HG03342 (cell line): ENCODE results near the gene UMAD1.

Experiments used
- ATAC-seq: cut with Tn5 transposase; IDR thresholded peaks from one replicate; pipeline ENCODE4 v1.9.1; 2021; ENCODE audit warnings: mild to moderate bottlenecking, moderate library complexity; ENCODE audit not compliant: unreplicated experiment

Gene UMAD1

GRCh38 chr7:7869651-7870050, 229.1 kb downstream of the UMAD1 start:
- no peak for ATAC-seq

- no peak for ATAC-seq
Measured at GRCh38 chr7:7870555-7870954, 230.0 kb downstream of the UMAD1 start.

DNA sequence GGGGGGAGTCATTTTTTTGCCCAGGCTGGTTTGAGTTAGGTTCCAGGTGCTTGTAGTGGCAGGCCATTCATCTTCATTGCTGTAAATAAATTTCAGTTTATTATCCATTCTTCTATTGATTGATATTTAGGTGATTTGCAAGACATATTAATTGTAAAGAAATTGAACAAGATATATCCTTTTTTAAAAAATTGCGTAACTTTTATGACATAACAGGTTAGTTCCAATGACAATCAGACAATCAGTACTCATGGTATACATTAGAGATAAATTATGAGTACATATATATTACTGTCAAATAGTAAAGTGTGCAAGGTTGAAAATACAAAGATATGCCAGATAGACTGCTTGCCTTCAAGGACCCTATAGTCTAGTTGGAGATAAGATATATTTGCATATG, 235.9 kb downstream of the UMAD1 start:
- no peak for ATAC-seq

GRCh38 chr7:7881581-7881980, 241.0 kb downstream of the UMAD1 start:
- no peak for ATAC-seq

GRCh38 chr7:7882888-7883287, 242.3 kb downstream of the UMAD1 start:
- no peak for ATAC-seq

DNA sequence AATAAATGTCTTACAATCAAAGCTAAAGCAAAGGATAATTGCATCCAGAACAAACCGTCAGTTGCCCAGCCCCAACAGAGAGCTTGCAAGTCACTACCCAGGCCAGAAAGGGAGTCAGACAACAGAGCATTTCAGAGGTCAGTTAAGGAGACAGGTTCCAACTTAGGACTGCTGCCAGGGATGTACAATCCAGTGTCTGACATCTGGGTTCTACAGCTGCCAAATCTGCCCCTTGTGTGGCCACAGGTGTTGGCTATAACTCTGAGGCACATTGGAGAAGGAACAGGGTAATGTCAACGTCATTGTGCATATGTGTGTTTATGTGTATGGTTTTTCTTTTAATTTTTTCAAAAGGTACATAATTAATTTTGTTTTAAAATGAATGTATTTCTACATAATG, 242.8 kb downstream of the UMAD1 start:
- no peak for ATAC-seq

GRCh38 chr7:7884855-7885254, 244.3 kb downstream of the UMAD1 start:
- ATAC-seq, result no peak

DNA sequence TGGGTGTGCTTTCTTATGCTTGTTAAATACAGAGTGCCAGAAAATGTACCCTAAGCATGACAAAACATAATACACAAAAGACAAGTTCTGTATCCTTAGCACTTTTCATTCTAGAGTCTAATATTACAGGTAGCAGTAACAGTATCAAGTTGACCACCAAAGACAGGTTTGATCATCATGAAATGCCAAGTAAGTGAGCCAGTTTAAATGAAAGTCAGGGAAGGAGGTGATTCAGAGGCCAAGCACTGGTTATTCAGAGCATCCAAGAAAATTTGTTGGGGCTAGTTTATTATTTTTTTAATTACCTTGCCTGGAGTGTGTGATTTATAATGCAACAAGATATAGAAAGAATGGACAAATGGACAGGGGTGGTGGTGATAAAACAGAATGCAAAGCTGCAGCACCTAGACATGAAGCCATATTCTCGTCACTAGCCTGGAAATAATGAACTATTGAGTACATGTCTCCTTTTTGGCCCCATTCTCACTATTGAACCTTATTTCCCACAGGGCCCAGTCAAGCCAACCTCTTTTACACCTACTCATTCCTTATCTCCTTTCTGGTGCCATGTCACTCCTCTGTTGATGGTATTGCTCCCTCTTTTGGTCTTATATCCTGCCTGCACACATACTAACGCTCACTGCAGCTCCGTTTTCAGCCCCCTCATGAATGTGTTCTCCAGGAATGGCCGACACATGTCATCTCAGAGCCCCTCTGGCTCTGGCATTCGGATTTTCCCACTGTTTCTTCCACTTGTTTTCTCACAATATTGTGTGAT, 249.4 kb downstream of the UMAD1 start:
- ATAC-seq, result no peak

DNA sequence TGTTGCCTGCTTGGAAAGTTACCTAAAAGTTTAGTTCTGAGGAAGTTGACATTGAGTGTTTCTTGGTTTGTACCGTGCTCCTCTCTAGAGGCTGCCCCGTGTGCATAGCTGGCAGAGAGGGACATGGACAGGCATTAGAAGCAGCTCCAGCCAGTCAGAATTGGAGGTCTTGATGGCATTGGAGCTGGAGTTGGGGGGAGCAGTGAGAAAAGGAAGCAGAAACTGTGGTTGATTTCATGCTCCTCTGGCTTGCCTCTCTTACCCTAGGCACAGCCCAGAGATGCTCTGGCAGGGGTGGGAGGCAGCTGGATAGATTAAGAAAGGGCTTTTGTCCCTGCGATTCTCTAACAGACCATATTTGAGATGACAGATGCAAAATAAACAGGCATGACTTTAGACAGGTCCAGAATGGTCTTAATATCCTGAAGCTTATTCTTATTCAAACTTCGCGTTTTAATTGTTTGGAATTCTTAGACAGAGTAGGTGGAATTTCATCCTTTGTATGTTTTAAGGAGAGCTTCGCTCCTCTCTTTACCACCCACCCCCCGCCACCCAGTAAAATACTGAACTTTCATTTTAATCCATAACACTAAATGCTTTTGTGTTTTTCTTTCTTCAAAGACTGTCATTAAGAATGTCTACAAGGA, 254.6 kb downstream of the UMAD1 start:
- no peak for ATAC-seq

GRCh38 chr7:7895754-7896153, 255.2 kb downstream of the UMAD1 start:
- no peak for ATAC-seq

GRCh38 chr7:7897509-7897908, 257.0 kb downstream of the UMAD1 start:
- no peak for ATAC-seq

- ATAC-seq, result no peak
Measured at GRCh38 chr7:7897949-7898515, 257.5 kb downstream of the UMAD1 start.

DNA sequence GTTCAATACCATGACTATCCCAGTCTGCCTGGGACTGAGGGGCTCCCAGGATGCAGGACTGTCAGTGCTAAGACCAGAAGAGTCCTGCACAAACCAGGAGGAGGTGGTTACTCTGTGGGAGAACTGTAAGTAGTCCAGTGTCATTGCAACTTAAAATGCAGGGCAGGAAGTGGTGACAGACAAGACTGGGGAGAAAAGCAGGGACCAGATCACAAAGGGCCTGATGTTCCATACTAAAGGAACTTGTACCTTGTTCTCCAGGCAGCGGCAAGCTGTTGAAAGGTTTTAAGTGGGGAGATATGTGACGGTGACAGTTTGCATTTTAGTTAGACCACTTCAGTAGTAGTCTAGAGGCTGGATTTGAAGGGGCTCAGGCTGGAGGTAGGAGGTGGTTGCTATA, 262.3 kb downstream of the UMAD1 start:
- no peak for ATAC-seq

GRCh38 chr7:7907306-7907705, 266.8 kb downstream of the UMAD1 start:
- ATAC-seq, result no peak

- no peak for ATAC-seq
Measured at GRCh38 chr7:7908622-7909145, 268.1 kb downstream of the UMAD1 start.

- ATAC-seq, result no peak
Measured at GRCh38 chr7:7909376-7909775, 268.8 kb downstream of the UMAD1 start.

DNA sequence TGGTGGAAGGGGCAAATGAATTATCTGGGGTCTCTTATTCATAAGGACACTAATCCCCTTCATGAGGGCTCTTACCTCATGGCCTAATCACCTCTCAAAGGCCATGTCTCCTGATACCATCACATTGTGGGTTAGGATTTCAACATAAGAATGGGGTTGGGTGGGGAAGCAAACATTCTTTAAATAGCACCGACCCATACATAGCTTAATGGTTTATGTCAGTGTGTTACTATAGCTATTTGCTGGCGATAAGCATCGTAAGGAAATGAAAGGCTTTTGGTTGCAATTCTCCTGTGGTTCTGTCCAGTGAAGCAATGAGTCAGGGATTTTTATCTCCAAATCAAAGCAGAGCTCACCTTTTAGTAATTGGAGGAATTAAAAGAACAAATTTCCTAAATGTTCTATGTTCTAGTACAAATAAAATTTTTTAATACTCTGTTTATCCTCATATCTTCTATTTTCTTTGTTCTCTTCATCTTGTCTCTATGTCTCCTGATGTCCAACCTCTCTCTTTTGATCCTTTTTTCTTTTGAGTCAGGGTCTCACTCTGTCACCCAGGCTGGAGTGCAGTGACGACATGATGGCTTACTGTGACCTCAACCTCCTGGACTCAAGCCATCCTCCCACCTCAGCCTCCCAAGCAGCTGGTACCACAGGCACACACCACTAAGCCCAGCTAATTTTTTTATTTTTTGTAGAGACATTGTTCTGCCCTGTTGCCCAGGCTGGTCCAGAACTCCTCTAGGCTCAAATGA, 271.0 kb downstream of the UMAD1 start:
- ATAC-seq, result no peak

DNA sequence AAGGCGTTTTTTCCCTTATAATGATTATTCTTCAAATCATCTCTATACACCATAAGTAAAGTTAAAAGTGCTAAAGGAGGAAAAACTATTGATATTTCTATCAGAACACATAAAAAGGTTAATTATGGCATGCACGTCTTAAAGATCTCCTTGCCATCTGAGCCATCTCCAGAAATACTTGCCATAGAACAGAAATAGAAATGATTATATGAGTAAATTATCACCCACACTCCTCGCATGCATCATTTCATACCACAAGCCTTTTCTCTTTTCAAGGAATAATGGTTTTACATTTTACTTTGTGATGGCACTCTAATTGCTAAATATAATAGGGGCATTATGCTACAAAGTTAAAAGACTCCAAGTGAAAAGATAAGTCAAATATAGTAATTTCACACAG, 272.4 kb downstream of the UMAD1 start:
- ATAC-seq, result no peak

DNA sequence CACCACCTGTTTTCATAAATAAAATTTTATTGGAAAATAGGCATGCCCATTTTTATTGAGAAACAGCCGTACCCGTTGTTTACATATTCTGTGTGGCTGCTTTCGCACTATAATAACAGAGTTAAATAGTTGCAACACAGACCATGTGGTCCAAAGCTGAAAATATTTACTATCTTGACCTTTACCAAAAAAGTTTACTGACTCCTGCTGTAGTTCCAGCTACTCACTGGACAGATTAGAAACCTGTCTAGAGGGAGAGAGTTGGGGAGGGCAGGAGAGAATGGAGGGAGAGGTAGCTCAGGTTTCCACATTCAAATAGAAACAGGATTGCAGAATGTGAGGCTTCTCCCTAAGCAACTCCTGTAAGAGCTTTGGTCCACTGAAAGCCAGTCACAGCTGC, 273.0 kb downstream of the UMAD1 start:
- ATAC-seq, result no peak

DNA sequence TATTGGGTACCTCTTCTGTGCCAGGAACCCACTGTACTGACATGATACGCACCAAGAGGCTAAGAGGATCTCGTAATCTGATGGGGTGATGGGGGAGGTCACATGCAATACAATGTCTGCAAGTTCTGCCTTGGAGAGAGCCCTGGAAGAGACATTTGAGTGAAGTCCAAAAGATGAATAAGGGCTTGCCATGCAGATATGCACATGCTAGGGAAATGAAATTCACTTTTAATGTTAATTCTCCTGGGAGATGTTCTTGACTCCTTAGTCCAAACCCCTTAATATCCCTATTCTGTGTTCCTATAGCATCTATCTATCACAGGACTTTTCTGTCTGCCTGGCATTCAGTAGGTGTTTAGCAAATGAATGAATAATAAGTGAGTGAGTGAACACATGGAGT, 274.0 kb downstream of the UMAD1 start:
- ATAC-seq, result no peak

GRCh38 chr7:7916064-7916463, 275.5 kb downstream of the UMAD1 start:
- no peak for ATAC-seq
